NCI-H2196 (cell line): Measurements from ENCODE around the gene PTPRU.

Experiments
- DNase-seq: peaks from one replicate; lab custom pipeline; 2025; ENCODE audit not compliant: unreplicated experiment; lab: John Stamatoyannopoulos, UW

PTPRU gene

DNA sequence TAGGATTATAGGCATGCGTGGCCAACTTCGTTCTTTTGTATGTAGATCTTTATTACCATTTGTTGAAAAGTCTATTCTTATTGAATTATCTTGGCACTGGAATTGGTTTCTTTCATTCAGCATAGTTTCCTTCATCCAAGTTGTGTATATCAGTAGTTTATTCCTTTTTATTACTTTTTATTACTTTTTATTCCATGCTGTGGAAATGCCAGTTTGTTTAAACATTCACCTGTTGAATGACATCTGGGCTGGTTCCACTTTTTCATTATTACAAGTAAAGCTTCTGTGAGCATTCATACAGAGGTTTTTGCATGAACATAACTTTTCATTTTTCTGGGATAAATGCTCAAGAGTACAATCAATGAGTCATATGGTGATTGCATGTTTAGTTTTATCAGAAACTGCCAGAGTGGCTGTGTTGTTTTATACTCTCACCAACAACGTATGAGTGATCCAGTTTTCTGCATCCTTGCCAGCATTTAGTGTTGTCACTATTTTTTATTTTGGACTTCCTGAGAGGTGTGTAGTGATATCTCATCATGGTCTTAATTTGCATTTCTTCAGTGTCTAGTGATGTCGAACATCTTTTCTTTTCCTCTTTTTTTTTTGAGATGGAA lies 28.6 kb downstream of the PTPRU start:
- DNase-seq, result no peak

DNA sequence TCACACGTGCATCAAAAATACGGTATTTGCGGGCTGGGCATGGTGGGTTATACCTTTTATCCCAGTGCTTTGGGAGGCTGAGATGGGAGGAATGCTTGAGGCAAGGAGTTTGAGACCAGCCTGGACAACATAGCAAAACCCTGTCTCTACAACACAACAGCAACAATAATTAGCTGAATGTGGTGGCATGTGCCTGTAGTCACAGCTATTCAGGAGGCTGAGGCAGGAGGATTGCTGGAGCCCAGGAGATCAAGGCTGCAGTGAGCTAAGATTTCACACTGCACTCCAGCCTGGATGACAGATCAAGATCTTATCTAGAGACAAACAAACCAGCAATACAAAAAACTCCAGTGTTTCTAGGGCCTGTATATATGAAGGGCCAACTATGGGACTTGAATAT lies 30.6 kb downstream of the PTPRU start:
- DNase-seq, result no peak

DNA sequence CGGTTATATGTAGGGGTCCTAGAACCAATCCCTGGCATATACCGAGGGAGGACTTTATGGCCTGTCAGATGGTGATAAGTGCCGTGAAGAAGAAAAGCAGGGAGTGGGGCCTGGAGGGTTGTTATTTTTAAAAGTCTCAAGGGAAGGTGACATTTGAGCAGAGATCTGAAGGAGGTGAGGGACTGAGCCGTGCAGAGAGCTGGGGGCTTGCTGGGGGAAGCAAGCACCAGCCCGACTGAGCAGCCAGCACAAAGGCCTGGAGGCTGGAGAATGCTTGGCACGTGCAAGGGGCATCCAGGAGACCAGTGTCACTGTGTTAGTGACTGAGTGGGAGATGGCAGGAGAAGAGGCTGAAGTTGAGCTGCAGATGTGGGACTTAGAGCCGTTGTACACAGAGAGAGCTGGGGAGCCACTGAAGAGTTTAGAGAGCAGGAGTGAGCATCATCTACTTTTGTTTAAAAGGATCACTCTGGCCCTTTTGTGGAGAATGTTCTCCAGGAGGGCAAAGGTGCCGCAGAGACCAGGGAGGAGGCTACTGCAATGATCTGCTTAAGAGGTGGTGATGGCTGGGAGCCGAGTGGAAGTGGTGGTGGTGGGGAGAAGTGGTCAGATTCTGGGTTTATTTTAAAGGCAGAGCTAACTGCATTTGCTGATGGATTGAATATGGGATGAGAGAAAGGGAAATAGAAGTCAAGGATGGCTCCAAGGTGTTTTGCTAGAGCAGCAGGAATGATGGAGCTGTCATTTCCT lies 31.2 kb downstream of the PTPRU start:
- no peak for DNase-seq

DNA sequence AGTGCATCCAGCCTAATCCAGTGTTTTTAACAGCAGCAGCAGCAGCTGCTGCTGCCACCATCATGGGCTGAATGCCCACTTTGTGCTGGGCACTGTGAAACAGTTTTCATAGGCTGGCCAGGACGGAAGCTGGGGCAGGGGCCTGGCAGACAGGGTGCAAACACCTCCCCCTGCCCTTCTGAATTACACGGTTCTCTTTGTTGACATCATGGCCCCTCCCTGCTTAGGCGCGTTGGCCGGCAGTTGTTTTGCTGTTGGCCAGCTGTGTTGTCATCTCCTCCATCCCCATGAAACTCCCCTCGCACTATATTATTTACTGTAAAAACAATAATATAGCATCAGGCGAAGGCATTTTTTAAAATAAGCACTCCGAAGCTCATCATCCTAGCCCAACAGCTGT lies 33.1 kb downstream of the PTPRU start:
- no peak for DNase-seq

DNA sequence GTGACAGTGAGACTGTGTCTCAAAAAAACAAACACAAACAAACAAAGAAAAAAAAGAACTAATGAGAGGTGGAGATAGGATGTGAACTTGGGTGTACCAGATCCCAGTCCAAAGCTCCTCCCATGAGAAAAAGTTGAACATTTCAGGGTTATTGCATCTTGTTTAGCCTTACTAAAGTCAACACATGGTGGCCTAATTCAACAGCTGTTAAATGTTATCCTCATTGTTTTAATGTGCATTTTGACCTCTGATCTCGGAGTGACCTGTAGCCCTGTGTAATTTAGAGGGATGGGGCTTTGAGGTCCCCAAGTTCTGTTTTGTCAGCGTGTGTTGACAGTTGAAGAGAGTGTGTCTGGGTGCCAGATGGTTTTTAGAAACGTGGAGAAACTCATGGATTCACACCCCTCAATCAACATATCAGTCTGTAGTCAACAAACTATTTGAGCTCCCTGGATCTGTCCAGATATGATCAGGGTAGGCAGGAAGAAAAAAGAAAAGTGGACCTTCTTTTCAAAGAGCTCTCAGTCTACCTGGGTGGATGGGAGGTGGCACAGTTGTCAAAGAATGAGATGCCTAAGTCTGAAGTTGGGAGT lies 34.7 kb downstream of the PTPRU start:
- no peak for DNase-seq

DNA sequence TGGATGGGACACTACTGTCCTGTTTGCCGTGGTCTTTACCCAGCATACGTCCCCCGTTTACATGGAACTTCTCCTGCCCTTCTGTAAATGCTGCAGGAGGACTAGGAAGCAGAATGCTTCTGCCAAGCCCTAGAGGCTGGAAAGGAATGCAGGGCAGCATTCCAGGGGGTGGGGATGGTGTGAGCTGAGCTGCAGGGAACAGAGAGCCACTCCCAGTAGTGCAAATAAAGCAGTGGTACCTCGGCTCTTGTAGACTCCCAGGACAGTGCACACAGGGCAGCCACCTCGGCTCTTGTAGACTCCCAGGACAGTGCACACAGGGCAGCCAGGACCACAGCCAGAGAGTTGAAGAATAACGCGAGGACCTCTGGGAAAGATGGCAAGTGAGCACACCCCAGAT lies 35.4 kb downstream of the PTPRU start:
- peak; percentile 9 for DNase-seq

DNA sequence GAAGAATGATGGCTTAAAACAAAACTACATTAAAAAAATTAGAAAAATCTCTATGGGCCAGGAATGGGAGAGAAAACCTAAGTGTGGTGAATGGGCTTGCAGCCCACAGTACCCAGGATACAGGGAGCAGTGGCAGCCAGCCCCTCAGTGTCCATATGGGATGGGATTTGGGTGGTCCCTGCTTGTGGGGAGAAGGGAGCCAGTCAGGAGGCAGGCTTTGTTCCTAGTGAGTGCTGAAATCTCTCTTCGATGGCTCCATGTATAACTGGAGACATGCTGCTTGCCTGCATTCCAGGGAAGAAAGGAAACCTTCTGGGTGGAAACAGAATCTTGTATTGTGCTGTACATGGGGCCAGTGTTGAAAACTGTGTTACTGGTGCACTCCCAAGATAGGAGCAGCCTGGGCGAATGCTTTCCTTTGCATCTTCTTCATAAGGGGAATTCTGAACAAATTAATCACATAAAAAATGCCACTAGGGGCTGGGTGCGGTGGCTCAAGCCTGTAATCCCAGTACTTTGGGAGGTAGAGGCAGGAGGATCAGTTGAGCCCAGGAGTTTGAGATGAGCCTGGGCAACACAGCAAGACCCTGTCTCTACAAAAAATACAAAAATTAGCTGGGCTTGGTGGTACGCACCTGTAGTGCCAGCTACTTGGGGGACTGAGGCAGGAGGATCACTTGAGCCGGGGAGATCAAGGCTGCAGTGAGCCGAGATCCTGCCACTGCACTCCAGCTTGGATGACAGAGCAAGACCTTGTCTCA lies 36.0 kb downstream of the PTPRU start:
- DNase-seq, result no peak

DNA sequence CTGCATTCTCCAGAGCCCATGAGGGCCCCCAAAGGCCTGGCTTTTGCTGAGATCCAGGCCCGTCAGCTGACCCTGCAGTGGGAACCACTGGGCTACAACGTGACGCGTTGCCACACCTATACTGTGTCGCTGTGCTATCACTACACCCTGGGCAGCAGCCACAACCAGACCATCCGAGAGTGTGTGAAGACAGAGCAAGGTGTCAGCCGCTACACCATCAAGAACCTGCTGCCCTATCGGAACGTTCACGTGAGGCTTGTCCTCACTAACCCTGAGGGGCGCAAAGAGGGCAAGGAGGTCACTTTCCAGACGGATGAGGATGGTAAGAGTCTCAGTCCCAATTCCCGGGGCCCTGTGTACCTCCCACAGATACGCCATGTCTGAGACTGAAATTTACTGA lies 39.1 kb downstream of the PTPRU start:
- DNase-seq, result no peak

DNA sequence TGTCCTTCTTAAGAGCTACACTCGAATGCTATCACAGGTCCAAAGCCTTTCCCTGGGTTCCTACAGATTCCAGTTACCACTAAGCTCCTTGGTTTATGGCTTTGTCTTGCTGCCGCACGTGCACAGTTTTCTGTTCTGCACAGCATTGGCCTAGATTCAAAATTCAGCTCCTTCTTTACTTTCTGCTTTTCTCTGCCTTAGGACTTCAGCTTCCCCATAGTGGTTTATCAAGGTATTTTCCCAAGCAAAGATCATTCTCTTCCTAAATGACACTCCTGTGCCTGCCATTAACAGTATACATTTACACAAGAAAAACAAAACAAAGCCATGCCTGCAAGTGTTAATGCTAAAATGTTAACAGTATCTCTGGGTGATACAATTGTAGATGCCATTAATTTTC lies 41.8 kb downstream of the PTPRU start:
- no peak for DNase-seq

DNA sequence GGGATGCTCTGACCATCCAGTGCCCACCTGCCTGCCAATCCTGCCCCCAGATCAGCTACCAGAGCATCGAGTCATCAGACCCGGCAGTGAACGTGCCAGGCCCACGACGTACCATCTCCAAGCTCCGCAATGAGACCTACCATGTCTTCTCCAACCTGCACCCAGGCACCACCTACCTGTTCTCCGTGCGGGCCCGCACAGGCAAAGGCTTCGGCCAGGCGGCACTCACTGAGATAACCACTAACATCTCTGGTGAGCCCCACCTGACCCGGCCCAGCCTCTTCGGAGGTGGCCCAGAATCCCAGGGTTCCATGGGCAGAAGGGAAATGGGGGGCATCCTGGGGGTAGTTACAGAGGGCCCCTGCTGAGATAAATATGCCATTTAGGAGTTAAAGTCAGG lies 43.1 kb downstream of the PTPRU start:
- no peak for DNase-seq

DNA sequence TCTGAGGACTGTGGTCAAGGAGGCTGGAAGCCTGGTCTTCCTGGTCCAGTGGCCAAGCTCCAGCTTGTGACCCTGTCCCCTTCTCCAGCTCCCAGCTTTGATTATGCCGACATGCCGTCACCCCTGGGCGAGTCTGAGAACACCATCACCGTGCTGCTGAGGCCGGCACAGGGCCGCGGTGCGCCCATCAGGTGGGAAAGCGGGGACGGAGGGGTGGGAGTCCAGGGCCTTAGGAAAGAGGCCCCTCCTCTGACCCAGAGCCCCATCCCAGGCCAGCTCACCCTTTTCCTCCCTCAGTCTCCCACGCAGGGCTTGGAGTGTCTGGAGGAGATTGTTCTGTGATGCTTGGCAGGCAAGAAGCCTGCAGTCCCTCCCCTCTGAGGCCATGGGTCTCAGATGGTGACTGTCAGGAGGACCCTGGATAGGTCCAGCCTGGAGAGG lies 43.6 kb downstream of the PTPRU start:
- DNase-seq, result no peak

DNA sequence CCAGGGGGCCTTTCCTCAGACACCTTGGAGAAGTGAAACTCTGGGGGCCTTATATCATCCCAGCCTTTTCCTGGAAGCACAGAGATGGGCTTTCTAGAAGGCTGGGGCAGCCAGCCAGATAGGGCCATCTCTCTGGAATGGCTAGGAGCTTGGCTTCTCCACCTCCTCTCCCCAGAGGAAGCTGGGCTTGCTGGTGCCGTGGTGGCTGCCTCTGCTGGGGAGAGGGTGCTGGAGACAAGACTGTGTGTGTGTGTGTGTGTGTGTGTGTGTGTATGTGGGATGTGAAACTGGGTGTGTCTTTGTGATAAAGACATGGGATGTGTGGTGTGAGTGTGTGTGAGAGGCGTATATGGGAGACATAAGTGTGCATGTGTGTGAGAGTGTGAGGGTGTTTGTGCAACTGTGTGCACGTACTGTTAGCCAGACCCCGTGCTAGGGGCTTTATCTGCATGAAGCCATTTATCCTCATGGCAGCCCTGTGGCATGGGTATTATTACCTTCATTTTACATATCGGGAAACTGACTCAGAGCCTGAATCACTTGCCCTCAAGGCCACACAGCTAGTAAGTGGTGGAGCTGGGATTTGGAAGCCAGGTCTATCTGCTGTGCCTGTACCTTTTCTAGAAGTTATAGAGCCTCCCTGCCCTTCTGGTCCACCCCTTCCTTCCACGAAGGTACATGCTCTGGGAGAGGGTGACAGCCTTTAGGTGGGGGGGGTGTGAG lies 44.2 kb downstream of the PTPRU start:
- DNase-seq, result no peak

DNA sequence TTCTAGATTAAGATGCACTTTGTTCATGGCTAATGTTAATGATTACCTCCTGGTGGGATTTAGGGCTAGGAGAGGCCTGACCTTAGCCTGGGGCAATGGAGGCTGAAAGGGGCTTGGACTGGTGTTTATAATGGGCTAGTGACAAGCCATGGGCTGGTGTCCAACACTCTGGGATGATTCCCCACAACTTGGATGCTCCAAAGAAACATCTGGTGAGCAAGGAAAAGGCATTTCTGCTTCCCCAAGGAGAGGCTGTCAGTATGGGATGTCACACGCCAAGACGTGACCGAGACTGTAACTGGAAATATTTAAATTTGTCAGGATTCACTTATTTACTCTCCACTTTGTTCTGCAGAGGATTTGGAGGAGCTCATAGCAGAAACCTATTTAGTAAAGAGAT lies 45.2 kb downstream of the PTPRU start:
- no peak for DNase-seq

DNA sequence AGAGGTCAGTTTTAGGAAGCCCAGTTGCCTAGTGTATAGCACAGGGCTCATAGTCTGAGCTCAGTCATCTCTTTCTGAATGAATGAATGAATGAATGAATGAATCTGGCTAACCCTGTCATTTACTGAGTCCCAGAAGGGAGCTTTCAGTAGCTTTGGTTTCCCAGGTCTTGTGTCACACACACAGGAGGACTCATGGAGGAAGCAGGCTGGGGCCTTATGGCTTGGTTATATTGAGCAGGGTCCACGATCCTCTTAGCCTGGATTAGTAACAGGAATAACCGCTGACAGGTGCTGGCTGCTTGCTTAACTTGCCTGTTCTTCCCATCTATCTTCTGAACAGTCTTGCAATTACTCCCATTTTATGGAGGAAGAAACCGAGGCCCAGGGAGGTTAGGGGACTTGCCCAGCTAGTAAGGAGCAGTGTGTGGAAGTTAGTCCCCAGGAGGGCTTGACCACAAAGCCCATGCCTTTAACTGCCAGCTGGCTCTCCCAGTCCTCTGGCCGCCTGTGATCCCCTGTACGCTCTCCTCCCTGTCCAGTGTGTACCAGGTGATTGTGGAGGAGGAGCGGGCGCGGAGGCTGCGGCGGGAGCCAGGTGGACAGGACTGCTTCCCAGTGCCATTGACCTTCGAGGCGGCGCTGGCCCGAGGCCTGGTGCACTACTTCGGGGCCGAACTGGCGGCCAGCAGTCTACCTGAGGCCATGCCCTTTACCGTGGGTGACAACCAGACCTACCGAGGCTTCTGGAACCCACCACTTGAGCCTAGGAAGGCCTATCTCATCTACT lies 46.0 kb downstream of the PTPRU start:
- DNase-seq, result no peak

DNA sequence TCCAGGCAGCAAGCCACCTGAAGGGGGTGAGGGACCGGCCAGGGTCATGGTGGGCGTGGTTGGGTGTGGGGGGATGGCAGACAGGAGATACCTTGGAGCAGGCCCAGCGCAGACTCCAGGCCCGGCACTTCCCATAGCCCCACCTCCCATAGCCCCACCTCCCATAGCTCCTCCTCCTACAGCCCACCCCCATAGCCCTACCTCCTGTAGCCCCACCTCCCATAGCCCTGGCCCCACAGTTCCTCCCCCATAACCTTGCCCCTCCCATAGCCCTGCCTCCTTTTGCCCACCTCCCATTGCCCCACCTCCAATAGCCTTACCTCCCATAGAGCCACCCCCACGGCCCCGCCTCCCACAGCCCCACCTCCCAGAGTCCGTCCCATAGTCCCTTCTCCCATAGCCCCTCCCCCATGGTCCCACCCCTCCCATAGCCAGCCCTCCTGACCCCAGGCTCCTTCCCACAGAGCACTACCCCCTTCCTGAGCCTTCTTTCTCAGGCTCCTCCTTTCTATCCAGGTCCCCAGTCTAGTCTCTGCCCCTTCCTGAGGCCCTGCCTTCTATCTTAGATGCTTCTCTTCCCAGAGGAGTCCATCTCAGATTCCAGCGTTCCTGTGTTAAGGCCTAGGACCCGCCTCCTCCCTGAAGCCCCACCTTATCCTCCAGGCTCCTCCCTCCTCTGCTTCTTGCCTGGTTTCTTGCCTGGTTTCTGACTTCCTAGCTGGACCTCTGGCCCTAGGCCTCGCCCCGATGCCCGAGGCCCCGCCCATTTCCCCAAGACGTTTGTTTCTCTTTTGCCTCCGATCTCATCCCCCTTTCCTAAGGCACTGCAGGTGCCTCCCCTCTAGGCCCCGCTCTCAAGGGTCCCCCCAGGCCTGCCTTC lies 46.8 kb downstream of the PTPRU start:
- peak; percentile 50 for DNase-seq

DNA sequence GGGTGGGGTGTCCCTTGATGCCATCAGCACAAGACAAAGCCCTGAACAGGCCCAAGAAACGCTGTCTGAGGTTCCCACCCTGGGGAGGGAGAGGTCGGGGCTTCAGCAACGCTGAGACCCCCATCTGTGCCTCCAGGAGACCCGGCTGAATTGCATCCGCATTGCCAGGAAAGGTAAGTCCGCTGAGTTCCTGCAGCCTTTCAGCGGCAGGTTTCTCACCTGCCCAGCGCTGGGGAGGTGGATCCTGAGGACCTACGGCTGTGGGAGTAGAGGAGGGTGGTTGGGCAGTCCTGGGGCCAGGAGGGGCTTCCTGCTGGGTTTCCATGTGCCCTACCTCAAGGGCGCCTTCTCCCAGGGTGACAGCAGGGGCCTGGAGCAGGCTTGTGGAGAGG lies 47.5 kb downstream of the PTPRU start:
- DNase-seq, result no peak

DNA sequence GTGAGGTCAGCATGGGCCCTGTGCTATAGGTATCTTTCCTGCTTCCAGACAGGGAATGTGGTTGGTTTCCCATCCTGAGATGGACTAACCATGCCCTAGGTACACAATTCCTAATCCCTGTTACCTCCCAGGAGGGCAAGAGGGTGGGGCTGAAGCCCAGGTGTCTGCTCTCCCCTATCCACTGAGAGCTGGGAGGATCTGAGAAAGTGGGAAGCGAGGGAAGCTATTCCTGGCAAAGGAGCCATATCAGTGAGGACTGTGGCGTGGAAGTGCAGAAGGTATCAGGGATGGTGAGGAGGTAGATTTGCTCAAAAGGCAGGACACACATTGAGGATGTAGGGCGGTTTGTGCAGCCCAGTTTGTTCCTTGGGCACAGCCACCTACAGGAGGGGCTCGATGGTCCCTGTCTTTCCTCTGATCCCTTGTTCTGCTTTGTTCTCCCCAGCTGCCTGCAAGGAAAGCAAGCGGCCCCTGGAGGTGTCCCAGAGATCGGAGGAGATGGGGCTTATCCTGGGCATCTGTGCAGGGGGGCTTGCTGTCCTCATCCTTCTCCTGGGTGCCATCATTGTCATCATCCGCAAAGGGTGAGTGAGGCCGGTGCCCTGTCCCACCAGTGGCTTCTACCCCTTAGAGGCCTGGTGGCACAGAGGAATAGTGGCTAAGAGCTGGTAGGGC lies 48.1 kb downstream of the PTPRU start:
- no peak for DNase-seq

DNA sequence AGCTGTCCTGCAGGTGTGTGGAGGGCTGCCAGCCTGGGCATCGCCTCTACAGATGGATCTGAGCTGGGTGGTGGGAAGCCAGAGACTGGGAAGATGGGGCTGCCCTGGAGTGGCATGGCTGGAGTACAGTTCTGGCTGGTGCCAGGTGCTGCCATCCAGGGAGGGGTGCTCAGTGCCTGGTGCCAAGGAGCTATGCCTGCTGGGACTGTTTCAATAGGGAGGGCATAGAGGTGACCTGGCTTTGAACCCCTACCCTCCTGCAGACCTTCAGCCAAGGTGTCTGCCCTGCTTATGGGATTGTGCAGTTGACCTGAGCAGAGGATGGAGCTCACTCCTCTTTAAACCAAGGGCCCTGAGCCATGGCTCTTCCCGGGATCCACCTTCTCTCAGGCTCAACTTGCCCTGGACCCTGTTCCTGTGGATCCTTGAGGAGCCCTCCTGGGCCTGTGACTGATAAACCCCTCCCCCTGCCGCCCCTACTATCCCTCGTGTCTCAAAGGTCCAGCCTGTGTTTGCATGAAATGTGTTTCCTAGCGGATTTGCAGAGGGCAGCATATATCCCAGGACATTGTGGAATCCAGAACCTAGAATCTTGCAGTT lies 48.7 kb downstream of the PTPRU start:
- DNase-seq, result no peak
